Esophagus squamous epithelium (tissue), 4 donors: ENCODE results near the gene TTC3.

ENCODE experiments used
- CTCF ChIP-seq, 6 experiments: fragments of 450-650 bp in 4 of 6; fragments of 200-600 bp in 2 of 6; sonication (generic) in 2 of 6; IDR thresholded peaks; one replicate each; pipeline ENCODE4 v1.5.1; 2016 to 2019; ENCODE audit warnings: antibody characterized with exemption in 6 of 6, mild to moderate bottlenecking in 4 of 6, moderate library complexity in 4 of 6
- POLR2A ChIP-seq, 4 donors: fragments of 450-650 bp; IDR thresholded peaks; one replicate each; pipeline ENCODE4 v1.6.1; 2017; ENCODE audit warnings: antibody characterized with exemption in 4 of 4, mild to moderate bottlenecking in 4 of 4, moderate library complexity in 3 of 4

- TF ChIP-seq POLR2A (IDR thresholded peaks at IDR 0.05) (no peak), CTCF (IDR thresholded peaks at IDR 0.05) (no peak)
Measured at GRCh38 chr21:37101384-37101783, 28.3 kb downstream of the TTC3 start.
